Stomach (tissue), 4 donors: ENCODE data around the gene ADCY5.
A peak's percentile ranks its signal among the peaks of the same experiment; 100 is the strongest.

Experiments
- CTCF ChIP-seq, 7 experiments: fragments of 450-650 bp in 4 of 7; fragments of 200-600 bp in 3 of 7; sonication (generic) in 3 of 7; IDR thresholded peaks; one replicate each; pipeline ENCODE4 v1.5.1; 2016 to 2019; ENCODE audit warnings: antibody characterized with exemption in 7 of 7, control low read depth in 2 of 7, mild to moderate bottlenecking in 1 of 7
- POLR2A ChIP-seq, 4 donors: fragments of 450-650 bp; IDR thresholded peaks; one replicate each; pipeline ENCODE4 v1.6.1; 2016; ENCODE audit warnings: antibody characterized with exemption in 4 of 4, control low read depth in 2 of 4, mild to moderate bottlenecking in 1 of 4, moderate library complexity in 1 of 4
- POLR2AphosphoS5 ChIP-seq, 3 donors: sonication (generic); formaldehyde crosslinking; IDR thresholded peaks; one replicate each; pipeline ENCODE4 v1.6.1; 2016; ENCODE audit warnings: antibody characterized with exemption in 3 of 3

- TF ChIP-seq POLR2A (IDR thresholded peaks at IDR 0.05) (no peak), CTCF (IDR thresholded peaks at IDR 0.05) (peak in 1 of 7 experiments; percentile 28), POLR2AphosphoS5 (IDR thresholded peaks at IDR 0.05) (no peak)
Measured at GRCh38 chr3:123447749-123448517, 957 bp downstream of the ADCY5 start.
